H1 (cell line): ENCODE measurements around the gene CHST13. TPM values are rescaled to one million over a fixed set of nuclear protein-coding genes. Genes with fewer than 3 reads are reported as not detected.

Experiments used
- ASH2L ChIP-seq: fragments of 200-600, 300-600 bp; sonication (generic); IDR thresholded peaks from one replicate; pipeline ENCODE4 v1.7.1; 2017; ENCODE audit warnings: low read length
- BACH1 ChIP-seq: IDR thresholded peaks from 2 replicates; pipeline ENCODE4 v1.6.1; 2012; ENCODE audit warnings: low read length, improper control_type of control experiment
- CHD2 ChIP-seq: IDR thresholded peaks from 2 replicates; pipeline ENCODE4 v1.6.1; 2012; ENCODE audit warnings: low read length, improper control_type of control experiment
- E2F6 ChIP-seq: IDR thresholded peaks from 2 replicates; pipeline ENCODE4 v1.6.1; 2012; ENCODE audit warnings: inconsistent platforms
- FOSL1 ChIP-seq: IDR thresholded peaks from 2 replicates; pipeline ENCODE4 v1.6.1; 2011; ENCODE audit warnings: mild to moderate bottlenecking, low read depth, low read length, moderate library complexity; ENCODE audit not compliant: insufficient read depth
- HDAC2 ChIP-seq, 2 experiments: fragments of 300-600 bp in 1 of 2; sonication (generic) in 1 of 2; IDR thresholded peaks; 2 replicates each; pipeline ENCODE4 v1.6.1; 2011 to 2012; ENCODE audit warnings: low read depth in 2 of 2, low read length in 2 of 2, mild to moderate bottlenecking in 2 of 2, moderate library complexity in 2 of 2, borderline replicate concordance in 1 of 2, inconsistent platforms in 1 of 2
- RBBP5 ChIP-seq: IDR thresholded peaks from 2 replicates; pipeline ENCODE4 v1.7.1; 2012; ENCODE audit warnings: low read depth, mild to moderate bottlenecking, inconsistent platforms, low read length, moderate library complexity, borderline replicate concordance
- TAF7 ChIP-seq: optimal IDR thresholded peaks from 2 replicates; pipeline ENCODE3; 2011; ENCODE audit warnings: low read depth, mild to moderate bottlenecking, inconsistent platforms, low read length, moderate library complexity, borderline replicate concordance
- TBP ChIP-seq: IDR thresholded peaks from 2 replicates; pipeline ENCODE4 v1.6.1; 2011; ENCODE audit warnings: low read depth, low read length, improper control_type of control experiment
- polyA plus RNA-seq, 7 experiments: library from polyadenylated mRNA; depleted of rRNA in 3 of 7; stranded (reverse) in 5 of 7; unstranded in 2 of 7; fragments of >200 nt in 5 of 7; fragments of 200-250 nt in 2 of 7; gene quantifications; 1 replicate in 5 of 7; 2 replicates in 1 of 7; 4 replicates in 1 of 7; pipeline versions ENCODE4 v1.2.1 to v1.2.3, GENCODE V29; 2011 to 2013; ENCODE audit warnings: missing spikeins in 2 of 7, mixed read lengths in 2 of 7
- total RNA-seq: library from RNA; stranded (reverse); fragmentation: NEBNext Ultra II Directional; extraction: Animal tissue kit (Norgen Biotek cat#: 25700); gene quantifications from 2 replicates; pipeline ENCODE4 v1.2.1, GENCODE V29; 2021
- TF ChIP-seq, protein P1 (sequence below): fragments of 300-600 bp; sonication (generic); IDR thresholded peaks from 2 replicates; pipeline ENCODE4 v1.7.1; 2012; ENCODE audit warnings: low read length, moderate library complexity, mild to moderate bottlenecking, inconsistent platforms; ENCODE audit not compliant: insufficient replicate concordance

Gene CHST13
- total and polyA plus RNA-seq, 2 of the 8 experiments (the other 6 are each of a cell fraction or from before 2014, with no cell fraction given), result 5.4 to 11.7 TPM

GRCh38 chr3:126543457-126544061 is 19.6 kb downstream of the CHST13 start (continued):
- TF ChIP-seq, protein P1, sequence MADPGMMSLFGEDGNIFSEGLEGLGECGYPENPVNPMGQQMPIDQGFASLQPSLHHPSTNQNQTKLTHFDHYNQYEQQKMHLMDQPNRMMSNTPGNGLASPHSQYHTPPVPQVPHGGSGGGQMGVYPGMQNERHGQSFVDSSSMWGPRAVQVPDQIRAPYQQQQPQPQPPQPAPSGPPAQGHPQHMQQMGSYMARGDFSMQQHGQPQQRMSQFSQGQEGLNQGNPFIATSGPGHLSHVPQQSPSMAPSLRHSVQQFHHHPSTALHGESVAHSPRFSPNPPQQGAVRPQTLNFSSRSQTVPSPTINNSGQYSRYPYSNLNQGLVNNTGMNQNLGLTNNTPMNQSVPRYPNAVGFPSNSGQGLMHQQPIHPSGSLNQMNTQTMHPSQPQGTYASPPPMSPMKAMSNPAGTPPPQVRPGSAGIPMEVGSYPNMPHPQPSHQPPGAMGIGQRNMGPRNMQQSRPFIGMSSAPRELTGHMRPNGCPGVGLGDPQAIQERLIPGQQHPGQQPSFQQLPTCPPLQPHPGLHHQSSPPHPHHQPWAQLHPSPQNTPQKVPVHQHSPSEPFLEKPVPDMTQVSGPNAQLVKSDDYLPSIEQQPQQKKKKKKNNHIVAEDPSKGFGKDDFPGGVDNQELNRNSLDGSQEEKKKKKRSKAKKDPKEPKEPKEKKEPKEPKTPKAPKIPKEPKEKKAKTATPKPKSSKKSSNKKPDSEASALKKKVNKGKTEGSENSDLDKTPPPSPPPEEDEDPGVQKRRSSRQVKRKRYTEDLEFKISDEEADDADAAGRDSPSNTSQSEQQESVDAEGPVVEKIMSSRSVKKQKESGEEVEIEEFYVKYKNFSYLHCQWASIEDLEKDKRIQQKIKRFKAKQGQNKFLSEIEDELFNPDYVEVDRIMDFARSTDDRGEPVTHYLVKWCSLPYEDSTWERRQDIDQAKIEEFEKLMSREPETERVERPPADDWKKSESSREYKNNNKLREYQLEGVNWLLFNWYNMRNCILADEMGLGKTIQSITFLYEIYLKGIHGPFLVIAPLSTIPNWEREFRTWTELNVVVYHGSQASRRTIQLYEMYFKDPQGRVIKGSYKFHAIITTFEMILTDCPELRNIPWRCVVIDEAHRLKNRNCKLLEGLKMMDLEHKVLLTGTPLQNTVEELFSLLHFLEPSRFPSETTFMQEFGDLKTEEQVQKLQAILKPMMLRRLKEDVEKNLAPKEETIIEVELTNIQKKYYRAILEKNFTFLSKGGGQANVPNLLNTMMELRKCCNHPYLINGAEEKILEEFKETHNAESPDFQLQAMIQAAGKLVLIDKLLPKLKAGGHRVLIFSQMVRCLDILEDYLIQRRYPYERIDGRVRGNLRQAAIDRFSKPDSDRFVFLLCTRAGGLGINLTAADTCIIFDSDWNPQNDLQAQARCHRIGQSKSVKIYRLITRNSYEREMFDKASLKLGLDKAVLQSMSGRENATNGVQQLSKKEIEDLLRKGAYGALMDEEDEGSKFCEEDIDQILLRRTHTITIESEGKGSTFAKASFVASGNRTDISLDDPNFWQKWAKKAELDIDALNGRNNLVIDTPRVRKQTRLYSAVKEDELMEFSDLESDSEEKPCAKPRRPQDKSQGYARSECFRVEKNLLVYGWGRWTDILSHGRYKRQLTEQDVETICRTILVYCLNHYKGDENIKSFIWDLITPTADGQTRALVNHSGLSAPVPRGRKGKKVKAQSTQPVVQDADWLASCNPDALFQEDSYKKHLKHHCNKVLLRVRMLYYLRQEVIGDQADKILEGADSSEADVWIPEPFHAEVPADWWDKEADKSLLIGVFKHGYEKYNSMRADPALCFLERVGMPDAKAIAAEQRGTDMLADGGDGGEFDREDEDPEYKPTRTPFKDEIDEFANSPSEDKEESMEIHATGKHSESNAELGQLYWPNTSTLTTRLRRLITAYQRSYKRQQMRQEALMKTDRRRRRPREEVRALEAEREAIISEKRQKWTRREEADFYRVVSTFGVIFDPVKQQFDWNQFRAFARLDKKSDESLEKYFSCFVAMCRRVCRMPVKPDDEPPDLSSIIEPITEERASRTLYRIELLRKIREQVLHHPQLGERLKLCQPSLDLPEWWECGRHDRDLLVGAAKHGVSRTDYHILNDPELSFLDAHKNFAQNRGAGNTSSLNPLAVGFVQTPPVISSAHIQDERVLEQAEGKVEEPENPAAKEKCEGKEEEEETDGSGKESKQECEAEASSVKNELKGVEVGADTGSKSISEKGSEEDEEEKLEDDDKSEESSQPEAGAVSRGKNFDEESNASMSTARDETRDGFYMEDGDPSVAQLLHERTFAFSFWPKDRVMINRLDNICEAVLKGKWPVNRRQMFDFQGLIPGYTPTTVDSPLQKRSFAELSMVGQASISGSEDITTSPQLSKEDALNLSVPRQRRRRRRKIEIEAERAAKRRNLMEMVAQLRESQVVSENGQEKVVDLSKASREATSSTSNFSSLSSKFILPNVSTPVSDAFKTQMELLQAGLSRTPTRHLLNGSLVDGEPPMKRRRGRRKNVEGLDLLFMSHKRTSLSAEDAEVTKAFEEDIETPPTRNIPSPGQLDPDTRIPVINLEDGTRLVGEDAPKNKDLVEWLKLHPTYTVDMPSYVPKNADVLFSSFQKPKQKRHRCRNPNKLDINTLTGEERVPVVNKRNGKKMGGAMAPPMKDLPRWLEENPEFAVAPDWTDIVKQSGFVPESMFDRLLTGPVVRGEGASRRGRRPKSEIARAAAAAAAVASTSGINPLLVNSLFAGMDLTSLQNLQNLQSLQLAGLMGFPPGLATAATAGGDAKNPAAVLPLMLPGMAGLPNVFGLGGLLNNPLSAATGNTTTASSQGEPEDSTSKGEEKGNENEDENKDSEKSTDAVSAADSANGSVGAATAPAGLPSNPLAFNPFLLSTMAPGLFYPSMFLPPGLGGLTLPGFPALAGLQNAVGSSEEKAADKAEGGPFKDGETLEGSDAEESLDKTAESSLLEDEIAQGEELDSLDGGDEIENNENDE, result no peak
- TF ChIP-seq CHD2 (no peak), TBP (no peak), HDAC2 (IDR thresholded peaks at IDR 0.05; ENCODE audit: borderline replicate concordance in 1 of 2, low read depth in 2 of 2, low read length in 2 of 2) (no peak), RBBP5 (no peak), FOSL1 (no peak), E2F6 (no peak), BACH1 (no peak), ASH2L (no peak), TAF7 (no peak)
